ENCODE results near the gene NAP1L1. TPM values are rescaled to one million over a fixed set of nuclear protein-coding genes. Genes with fewer than 3 reads are reported as not detected.

Gene NAP1L1
- total RNA-seq, 4 donors from 2014 or later = 49.6 to 334 (median 79.7) TPM

- no peak overlapping the region for H3K27ac ChIP-seq
- H3K36me3 ChIP-seq = peaks cover 0 to 28% (median 2%) of the 10 kb centered on the region in 3 donors
- H3K9me3 ChIP-seq = no peaks in the 10 kb centered on the region
- TF ChIP-seq CTCF (IDR thresholded peaks at IDR 0.05) (no peak), POLR2A (IDR thresholded peaks at IDR 0.05) (no peak)
- H3K27me3 ChIP-seq = no peaks in the 10 kb centered on the region
- H3K4me1 ChIP-seq = no peaks in the 10 kb centered on the region
- no peak overlapping the region for H3K4me3 ChIP-seq
- no peak for DNase-seq
These were observed 36.7 kb downstream of the NAP1L1 start for GRCh38 chr12:76047742-76048141.

DNA sequence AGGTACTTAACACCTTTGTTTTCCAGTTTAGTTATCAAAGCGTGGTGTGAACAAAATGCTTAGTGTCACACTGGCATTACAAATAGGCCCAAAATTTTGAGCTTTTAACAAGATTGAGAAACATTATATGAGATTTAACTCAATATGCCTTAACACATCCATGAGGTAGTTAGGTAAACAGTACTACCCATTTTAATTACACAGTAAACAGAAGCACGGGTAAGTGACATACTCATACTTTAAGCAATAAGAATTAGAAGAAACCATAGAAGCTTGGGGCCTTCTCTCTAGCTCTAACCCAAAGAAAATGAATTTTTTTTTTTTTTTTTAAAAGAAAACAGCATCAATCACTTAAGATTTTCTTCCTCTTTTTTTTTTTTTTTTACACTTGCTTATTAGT, 37.4 kb downstream of the NAP1L1 start:
- H3K36me3 ChIP-seq = peaks cover 0 to 21% (median 2%) of the 10 kb centered on the region in 3 donors

DNA sequence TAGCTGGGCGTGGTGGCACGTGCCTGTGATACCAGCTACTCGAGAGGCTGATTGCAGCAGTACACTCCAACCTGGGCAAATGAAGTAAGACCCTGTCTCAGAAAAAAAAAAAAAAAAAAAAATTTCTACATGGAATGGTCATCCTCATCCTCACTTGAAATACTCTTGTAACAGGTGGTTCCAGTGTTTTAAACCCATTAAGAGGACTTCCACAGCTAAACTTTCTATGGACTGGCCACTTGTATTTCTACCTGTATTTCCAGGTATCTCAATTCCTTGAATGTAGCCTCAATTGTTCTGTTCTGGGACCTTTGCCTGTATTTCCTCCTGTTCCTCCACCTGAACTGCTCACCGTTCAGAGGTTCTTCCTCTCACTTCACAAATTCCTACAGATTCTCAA, 41.1 kb downstream of the NAP1L1 start:
- Histone ChIP-seq H3K36me3 (no peaks in the 10 kb centered on the region), H3K4me1 (no peaks in the 10 kb centered on the region), H3K27ac (no peak overlapping the region), H3K4me3 (no peak overlapping the region), H3K27me3 (no peaks in the 10 kb centered on the region), H3K9me3 (no peaks in the 10 kb centered on the region)
- DNase-seq = no peak
- no peak for TF ChIP-seq POLR2A (IDR thresholded peaks at IDR 0.05)
- TF ChIP-seq CTCF (IDR thresholded peaks at IDR 0.05) = no peak

More for the DNA sequence above, 37.4 kb downstream of the NAP1L1 start:
- Histone ChIP-seq H3K4me3 (no peak overlapping the region), H3K9me3 (no peaks in the 10 kb centered on the region), H3K27ac (no peak overlapping the region), H3K4me1 (no peaks in the 10 kb centered on the region), H3K27me3 (no peaks in the 10 kb centered on the region)
- TF ChIP-seq POLR2A (IDR thresholded peaks at IDR 0.05) (no peak), CTCF (IDR thresholded peaks at IDR 0.05) (no peak)
- no peak for DNase-seq

DNA sequence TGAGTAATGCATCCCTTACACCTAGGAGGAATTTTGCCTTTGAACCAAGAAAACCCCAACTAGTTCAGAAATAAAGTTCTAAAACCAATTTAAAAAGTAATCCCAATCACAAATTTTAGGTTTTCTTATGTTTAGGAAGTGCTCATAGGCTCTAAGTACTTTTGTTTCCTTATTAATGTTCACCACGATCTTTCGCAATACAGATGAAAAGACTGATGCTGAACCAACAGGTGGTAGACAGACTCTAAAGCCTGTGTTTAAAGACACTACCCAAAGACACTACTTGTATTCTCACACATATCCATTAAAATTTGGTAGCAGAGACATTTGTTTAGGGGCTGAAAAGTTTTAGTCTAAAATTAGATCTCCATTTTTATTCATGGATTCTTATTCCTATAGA, 42.3 kb downstream of the NAP1L1 start:
- H3K27ac ChIP-seq = no peak overlapping the region
- no peaks in the 10 kb centered on the region for H3K27me3 ChIP-seq
- H3K4me1 ChIP-seq = no peaks in the 10 kb centered on the region
- DNase-seq = no peak
- H3K9me3 ChIP-seq = no peaks in the 10 kb centered on the region
- TF ChIP-seq CTCF (IDR thresholded peaks at IDR 0.05) (no peak), POLR2A (IDR thresholded peaks at IDR 0.05) (no peak)
- no peaks in the 10 kb centered on the region for H3K36me3 ChIP-seq
- no peak overlapping the region for H3K4me3 ChIP-seq

GRCh38 chr12:76041406-76041805, 43.1 kb downstream of the NAP1L1 start:
- Histone ChIP-seq H3K4me1 (no peaks in the 10 kb centered on the region), H3K27me3 (no peaks in the 10 kb centered on the region), H3K27ac (no peak overlapping the region), H3K9me3 (no peaks in the 10 kb centered on the region), H3K4me3 (no peak overlapping the region), H3K36me3 (no peaks in the 10 kb centered on the region)
- no peak for TF ChIP-seq POLR2A (IDR thresholded peaks at IDR 0.05)
- no peak for TF ChIP-seq CTCF (IDR thresholded peaks at IDR 0.05)
- no peak for DNase-seq

DNA sequence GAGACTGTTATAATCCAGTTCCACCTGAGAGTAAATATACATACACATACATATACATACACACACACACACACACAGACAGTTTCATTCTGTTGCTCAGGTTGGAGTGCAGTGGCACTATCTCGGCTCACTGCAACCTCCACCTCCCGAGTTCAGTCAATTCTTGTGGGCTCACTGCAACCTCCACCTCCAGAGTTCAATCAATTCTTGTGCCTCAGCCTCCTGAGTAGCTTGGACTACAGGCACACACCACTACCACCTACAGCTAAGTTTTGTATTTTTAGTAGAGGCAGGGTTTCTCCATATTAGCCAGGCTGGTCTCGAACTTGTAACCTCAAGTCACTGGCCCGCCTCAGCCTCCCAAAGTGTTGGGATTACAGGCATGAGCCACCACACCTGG, 44.0 kb downstream of the NAP1L1 start:
- H3K27me3 ChIP-seq = no peaks in the 10 kb centered on the region
- no peak for DNase-seq
- no peaks in the 10 kb centered on the region for H3K9me3 ChIP-seq
- no peak overlapping the region for H3K4me3 ChIP-seq
- TF ChIP-seq POLR2A (IDR thresholded peaks at IDR 0.05) (no peak), CTCF (IDR thresholded peaks at IDR 0.05) (no peak)
- H3K27ac ChIP-seq = no peak overlapping the region
- H3K4me1 ChIP-seq = no peaks in the 10 kb centered on the region
- H3K36me3 ChIP-seq = no peaks in the 10 kb centered on the region

Data from Peyer's patch (tissue), 4 donors.